ENCODE data around the gene JKAMP.

Gene JKAMP

DNA sequence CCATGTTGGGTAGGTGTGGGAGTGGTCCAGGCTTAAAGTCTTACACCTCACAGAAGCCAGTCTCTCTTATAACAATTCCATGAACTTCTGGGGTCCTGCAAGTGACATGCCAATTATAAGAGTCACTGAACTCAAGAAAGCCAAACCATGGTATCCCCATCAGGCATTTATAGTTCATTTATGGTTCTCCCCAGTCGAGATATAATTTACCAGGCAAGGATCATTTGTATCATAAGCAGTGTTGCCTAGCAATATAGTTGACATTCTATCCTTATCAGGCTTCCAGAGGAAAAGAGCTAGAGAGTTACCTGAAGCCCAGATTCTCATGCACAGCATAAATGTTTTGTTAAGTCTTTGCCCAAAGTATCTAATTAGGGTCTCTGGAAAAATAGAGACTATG lies 8.1 kb downstream of the JKAMP start:
- TF ChIP-seq, protein P1, sequence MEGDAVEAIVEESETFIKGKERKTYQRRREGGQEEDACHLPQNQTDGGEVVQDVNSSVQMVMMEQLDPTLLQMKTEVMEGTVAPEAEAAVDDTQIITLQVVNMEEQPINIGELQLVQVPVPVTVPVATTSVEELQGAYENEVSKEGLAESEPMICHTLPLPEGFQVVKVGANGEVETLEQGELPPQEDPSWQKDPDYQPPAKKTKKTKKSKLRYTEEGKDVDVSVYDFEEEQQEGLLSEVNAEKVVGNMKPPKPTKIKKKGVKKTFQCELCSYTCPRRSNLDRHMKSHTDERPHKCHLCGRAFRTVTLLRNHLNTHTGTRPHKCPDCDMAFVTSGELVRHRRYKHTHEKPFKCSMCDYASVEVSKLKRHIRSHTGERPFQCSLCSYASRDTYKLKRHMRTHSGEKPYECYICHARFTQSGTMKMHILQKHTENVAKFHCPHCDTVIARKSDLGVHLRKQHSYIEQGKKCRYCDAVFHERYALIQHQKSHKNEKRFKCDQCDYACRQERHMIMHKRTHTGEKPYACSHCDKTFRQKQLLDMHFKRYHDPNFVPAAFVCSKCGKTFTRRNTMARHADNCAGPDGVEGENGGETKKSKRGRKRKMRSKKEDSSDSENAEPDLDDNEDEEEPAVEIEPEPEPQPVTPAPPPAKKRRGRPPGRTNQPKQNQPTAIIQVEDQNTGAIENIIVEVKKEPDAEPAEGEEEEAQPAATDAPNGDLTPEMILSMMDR (IDR thresholded peaks at IDR 0.05; ENCODE audit: low read depth, low read length, missing control alignments), result no peak
- DNase-seq (ENCODE audit: extremely low read depth, low read depth), result no peak
- no peak overlapping the region for H3K4me3 ChIP-seq (replicated peaks; ENCODE audit: low read depth, low read length)

- no peak overlapping the region for H3K4me3 ChIP-seq (replicated peaks; ENCODE audit: low read depth, low read length)
- DNase-seq (ENCODE audit: extremely low read depth, low read depth), result no peak
- TF ChIP-seq, protein P1 (IDR thresholded peaks at IDR 0.05; ENCODE audit: low read depth, low read length, missing control alignments), result no peak
These were observed 16.4 kb downstream of the JKAMP start for GRCh38 chr14:59500732-59501131.

- TF ChIP-seq, protein P1 (IDR thresholded peaks at IDR 0.05; ENCODE audit: low read depth, low read length, missing control alignments), result no peak
- H3K4me3 ChIP-seq (replicated peaks; ENCODE audit: low read depth, low read length), result no peak overlapping the region
- DNase-seq (ENCODE audit: extremely low read depth, low read depth), result no peak
These were observed 18.9 kb downstream of the JKAMP start for GRCh38 chr14:59503256-59503655.

- no peak overlapping the region for H3K4me3 ChIP-seq (replicated peaks; ENCODE audit: low read depth, low read length)
- TF ChIP-seq, protein P1 (IDR thresholded peaks at IDR 0.05; ENCODE audit: low read depth, low read length, missing control alignments), result peak; percentile 98
- no peak for DNase-seq (ENCODE audit: extremely low read depth, low read depth)
These were observed 22.9 kb downstream of the JKAMP start for GRCh38 chr14:59507063-59507751.

GRCh38 chr14:59507752-59508103 lies 23.4 kb downstream of the JKAMP start:
- no peak overlapping the region for H3K4me3 ChIP-seq (replicated peaks; ENCODE audit: low read depth, low read length)
- TF ChIP-seq, protein P1 (IDR thresholded peaks at IDR 0.05; ENCODE audit: low read depth, low read length, missing control alignments), result no peak
- DNase-seq (ENCODE audit: extremely low read depth, low read depth), result no peak

DNA sequence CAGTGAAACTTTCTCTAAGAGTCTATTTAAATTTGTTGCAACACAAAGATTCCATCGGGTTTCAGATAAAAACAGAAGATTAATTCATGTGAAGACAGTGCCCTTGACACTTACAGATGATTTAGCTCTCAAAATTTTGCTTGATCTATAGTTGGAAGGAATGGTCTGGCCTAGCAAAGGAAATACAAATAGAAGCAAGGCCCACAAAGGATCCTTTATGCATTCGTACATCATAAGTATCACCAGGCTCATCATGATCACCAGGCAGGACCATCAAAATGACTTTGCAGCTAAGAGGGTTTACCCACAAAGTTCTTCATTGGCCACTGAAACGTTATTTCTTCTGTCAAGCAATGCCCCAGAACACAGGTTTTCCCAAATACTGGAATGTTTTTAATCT lies 24.8 kb downstream of the JKAMP start:
- no peak overlapping the region for H3K4me3 ChIP-seq (replicated peaks; ENCODE audit: low read depth, low read length)
- no peak for DNase-seq (ENCODE audit: extremely low read depth, low read depth)
- TF ChIP-seq, protein P1 (IDR thresholded peaks at IDR 0.05; ENCODE audit: low read depth, low read length, missing control alignments), result no peak

GRCh38 chr14:59510001-59510400 lies 25.7 kb downstream of the JKAMP start:
- TF ChIP-seq, protein P1 (IDR thresholded peaks at IDR 0.05; ENCODE audit: low read depth, low read length, missing control alignments), result no peak
- no peak overlapping the region for H3K4me3 ChIP-seq (replicated peaks; ENCODE audit: low read depth, low read length)
- DNase-seq (ENCODE audit: extremely low read depth, low read depth), result no peak

Measured in HFF-Myc (cell line).